ENCODE data around the gene RTN3.

- TF ChIP-seq, protein P1, sequence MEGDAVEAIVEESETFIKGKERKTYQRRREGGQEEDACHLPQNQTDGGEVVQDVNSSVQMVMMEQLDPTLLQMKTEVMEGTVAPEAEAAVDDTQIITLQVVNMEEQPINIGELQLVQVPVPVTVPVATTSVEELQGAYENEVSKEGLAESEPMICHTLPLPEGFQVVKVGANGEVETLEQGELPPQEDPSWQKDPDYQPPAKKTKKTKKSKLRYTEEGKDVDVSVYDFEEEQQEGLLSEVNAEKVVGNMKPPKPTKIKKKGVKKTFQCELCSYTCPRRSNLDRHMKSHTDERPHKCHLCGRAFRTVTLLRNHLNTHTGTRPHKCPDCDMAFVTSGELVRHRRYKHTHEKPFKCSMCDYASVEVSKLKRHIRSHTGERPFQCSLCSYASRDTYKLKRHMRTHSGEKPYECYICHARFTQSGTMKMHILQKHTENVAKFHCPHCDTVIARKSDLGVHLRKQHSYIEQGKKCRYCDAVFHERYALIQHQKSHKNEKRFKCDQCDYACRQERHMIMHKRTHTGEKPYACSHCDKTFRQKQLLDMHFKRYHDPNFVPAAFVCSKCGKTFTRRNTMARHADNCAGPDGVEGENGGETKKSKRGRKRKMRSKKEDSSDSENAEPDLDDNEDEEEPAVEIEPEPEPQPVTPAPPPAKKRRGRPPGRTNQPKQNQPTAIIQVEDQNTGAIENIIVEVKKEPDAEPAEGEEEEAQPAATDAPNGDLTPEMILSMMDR (IDR thresholded peaks at IDR 0.05; ENCODE audit: low read length): no peak
- no peak for TF ChIP-seq EZH2 (IDR thresholded peaks at IDR 0.05; ENCODE audit: borderline replicate concordance, low read length)
These were observed 102.8 kb downstream of the RTN3 start for GRCh38 chr11:63783925-63784592.
